GM18520 (cell line): Measurements from ENCODE around the gene SLC39A11.
"Not testable (repeated sequence)": the region's sequence is repeated elsewhere in the genome, so short reads cannot be mapped to it uniquely, and the experiment has no call there.

Experiments used
- ATAC-seq: cut with Tn5 transposase; IDR thresholded peaks from one replicate; pipeline ENCODE4 v1.9.1; 2021; ENCODE audit not compliant: unreplicated experiment

The SLC39A11 gene

GRCh38 chr17:72806011-72806410 is 286.5 kb downstream of the SLC39A11 start:
- ATAC-seq = no peak

GRCh38 chr17:72804949-72805707 is 287.4 kb downstream of the SLC39A11 start:
- no peak for ATAC-seq

GRCh38 chr17:72802726-72803125 is 289.8 kb downstream of the SLC39A11 start:
- ATAC-seq = no peak

- no peak for ATAC-seq
Observed at GRCh38 chr17:72797142-72797541, 295.3 kb downstream of the SLC39A11 start.

GRCh38 chr17:72795941-72796340 is 296.5 kb downstream of the SLC39A11 start:
- ATAC-seq = no peak

GRCh38 chr17:72794152-72794551 is 298.3 kb downstream of the SLC39A11 start:
- ATAC-seq = no peak

GRCh38 chr17:72792771-72793170 is 299.7 kb downstream of the SLC39A11 start:
- ATAC-seq = no peak

GRCh38 chr17:72790190-72790589 is 302.3 kb downstream of the SLC39A11 start:
- ATAC-seq = no peak

GRCh38 chr17:72789711-72790110 is 302.8 kb downstream of the SLC39A11 start:
- ATAC-seq = no peak

- ATAC-seq = no peak
Observed at GRCh38 chr17:72788950-72789585, 303.4 kb downstream of the SLC39A11 start.

- ATAC-seq = no peak
Observed at GRCh38 chr17:72786209-72786608, 306.3 kb downstream of the SLC39A11 start.

- ATAC-seq = no peak
Observed at GRCh38 chr17:72782985-72783701, 309.3 kb downstream of the SLC39A11 start.

- not testable (repeated sequence) for ATAC-seq
Observed at GRCh38 chr17:72782437-72782836, 310.1 kb downstream of the SLC39A11 start.

- no peak for ATAC-seq
Observed at GRCh38 chr17:72778169-72779151, 314.0 kb downstream of the SLC39A11 start.

GRCh38 chr17:72775919-72776318 is 316.6 kb downstream of the SLC39A11 start:
- no peak for ATAC-seq

- ATAC-seq = no peak
Observed at GRCh38 chr17:72775237-72775636, 317.3 kb downstream of the SLC39A11 start.

- ATAC-seq = no peak
Observed at GRCh38 chr17:72774236-72774635, 318.3 kb downstream of the SLC39A11 start.

- not testable (repeated sequence) for ATAC-seq
Observed at GRCh38 chr17:72773225-72773624, 319.3 kb downstream of the SLC39A11 start.

GRCh38 chr17:72772331-72772821 is 320.1 kb downstream of the SLC39A11 start:
- ATAC-seq = no peak

- no peak for ATAC-seq
Observed at GRCh38 chr17:72771734-72772133, 320.8 kb downstream of the SLC39A11 start.
